IPS-18c (cell line): Measurements from ENCODE around the gene MAST2.

Source experiments
- H3K4me3 ChIP-seq: 2 replicates; pipeline ENCODE4 v1.7.0; 2013; ENCODE audit warnings: low read depth, mild to moderate bottlenecking, low read length, moderate library complexity; ENCODE audit not compliant: insufficient read depth
- H3K9me3 ChIP-seq: one replicate; pipeline ENCODE4 v1.6.1; 2013; ENCODE audit warnings: mild to moderate bottlenecking, low read length, moderate library complexity; ENCODE audit not compliant: control insufficient read depth, insufficient read depth

Gene MAST2

GRCh38 chr1:45803299-45803780 lies at the start of gene MAST2:
MAST2 (plus strand) TSS chr1:45803612; CDS start chr1:45803896, 284 bp downstream.
- H3K4me3 ChIP-seq = peak within 1 kb of the TSS; percentile 78
- H3K9me3 ChIP-seq = no peaks in the 10 kb centered on the region

GRCh38 chr1:45755697-45756096 lies 47.7 kb upstream of the MAST2 start:
- Histone ChIP-seq H3K9me3 (peaks cover 8% of the 10 kb centered on the region), H3K4me3 (no peak overlapping the region)

GRCh38 chr1:45762291-45762690 lies 41.1 kb upstream of the MAST2 start:
- Histone ChIP-seq H3K9me3 (peaks cover 2% of the 10 kb centered on the region), H3K4me3 (no peak overlapping the region)

GRCh38 chr1:45765999-45766792 lies 37.2 kb upstream of the MAST2 start:
- Histone ChIP-seq H3K4me3 (no peak overlapping the region), H3K9me3 (peaks cover 2% of the 10 kb centered on the region)

GRCh38 chr1:45767035-45767434 lies 36.4 kb upstream of the MAST2 start:
- Histone ChIP-seq H3K9me3 (peaks cover 2% of the 10 kb centered on the region), H3K4me3 (no peak overlapping the region)

GRCh38 chr1:45769261-45769932 lies 34.0 kb upstream of the MAST2 start:
- no peak overlapping the region for H3K4me3 ChIP-seq

GRCh38 chr1:45772971-45773370 lies 30.4 kb upstream of the MAST2 start:
- no peak overlapping the region for H3K4me3 ChIP-seq
- H3K9me3 ChIP-seq = no peaks in the 10 kb centered on the region

More at GRCh38 chr1:45769261-45769932, 34.0 kb upstream of the MAST2 start:
- peaks cover 2% of the 10 kb centered on the region for H3K9me3 ChIP-seq

GRCh38 chr1:45775794-45776193 lies 27.6 kb upstream of the MAST2 start:
- Histone ChIP-seq H3K9me3 (no peaks in the 10 kb centered on the region), H3K4me3 (no peak overlapping the region)

GRCh38 chr1:45785583-45785982 lies 17.8 kb upstream of the MAST2 start:
- H3K4me3 ChIP-seq = no peak overlapping the region
- H3K9me3 ChIP-seq = no peaks in the 10 kb centered on the region

- H3K4me3 ChIP-seq = no peak overlapping the region
- no peaks in the 10 kb centered on the region for H3K9me3 ChIP-seq
Observed at GRCh38 chr1:45787905-45788304, 15.5 kb upstream of the MAST2 start.

GRCh38 chr1:45789601-45790000 lies 13.8 kb upstream of the MAST2 start:
- H3K4me3 ChIP-seq = no peak overlapping the region
- no peaks in the 10 kb centered on the region for H3K9me3 ChIP-seq

GRCh38 chr1:45792744-45793143 lies 10.7 kb upstream of the MAST2 start:
- H3K9me3 ChIP-seq = no peaks in the 10 kb centered on the region
- H3K4me3 ChIP-seq = no peak overlapping the region

- Histone ChIP-seq H3K4me3 (no peak overlapping the region), H3K9me3 (no peaks in the 10 kb centered on the region)
Observed at GRCh38 chr1:45793942-45794604, 9.3 kb upstream of the MAST2 start.

- Histone ChIP-seq H3K9me3 (no peaks in the 10 kb centered on the region), H3K4me3 (no peak overlapping the region)
Observed at GRCh38 chr1:45796381-45796780, 7.0 kb upstream of the MAST2 start.

GRCh38 chr1:45796946-45797345 lies 6.5 kb upstream of the MAST2 start:
- no peak overlapping the region for H3K4me3 ChIP-seq
- no peaks in the 10 kb centered on the region for H3K9me3 ChIP-seq

GRCh38 chr1:45800899-45801298 lies 2.5 kb upstream of the MAST2 start:
- Histone ChIP-seq H3K4me3 (no peak overlapping the region), H3K9me3 (no peaks in the 10 kb centered on the region)

GRCh38 chr1:45802343-45803298 lies 791 bp upstream of the MAST2 start:
- Histone ChIP-seq H3K4me3 (peak overlapping the region; percentile 17; the same call in 1 of the 2 replicates), H3K9me3 (no peaks in the 10 kb centered on the region)
